HFF-Myc (cell line): ENCODE data around the gene WDR12.
A peak's percentile ranks its signal among the peaks of the same experiment; 100 is the strongest.

Source experiments
- DNase-seq: peaks from one replicate; pipeline ENCODE4 v3.0.0-alpha.2; 2011; ENCODE audit warnings: low read depth; ENCODE audit errors: extremely low read depth
- H3K4me3 ChIP-seq: replicated peaks from 2 replicates; pipeline ENCODE4 v1.5.1; 2011; ENCODE audit warnings: low read depth, mild to moderate bottlenecking, control low read depth, low read length
- CTCF ChIP-seq: IDR thresholded peaks from 2 replicates; pipeline ENCODE4 v1.5.1; 2012; ENCODE audit warnings: mild to moderate bottlenecking, low read depth, low read length, control low read depth; ENCODE audit errors: missing control alignments

Gene WDR12

GRCh38 chr2:202848813-202849212 is 62.7 kb downstream of the WDR12 start:
- no peak for TF ChIP-seq CTCF
- DNase-seq, result no peak
- no peak overlapping the region for H3K4me3 ChIP-seq

GRCh38 chr2:202847693-202848524 is 63.6 kb downstream of the WDR12 start:
- TF ChIP-seq CTCF, result no peak
- H3K4me3 ChIP-seq, result no peak overlapping the region
- DNase-seq, result no peak

- no peak overlapping the region for H3K4me3 ChIP-seq
- DNase-seq, result no peak
- TF ChIP-seq CTCF, result no peak
These were observed 66.8 kb downstream of the WDR12 start for GRCh38 chr2:202844656-202845055.

DNA sequence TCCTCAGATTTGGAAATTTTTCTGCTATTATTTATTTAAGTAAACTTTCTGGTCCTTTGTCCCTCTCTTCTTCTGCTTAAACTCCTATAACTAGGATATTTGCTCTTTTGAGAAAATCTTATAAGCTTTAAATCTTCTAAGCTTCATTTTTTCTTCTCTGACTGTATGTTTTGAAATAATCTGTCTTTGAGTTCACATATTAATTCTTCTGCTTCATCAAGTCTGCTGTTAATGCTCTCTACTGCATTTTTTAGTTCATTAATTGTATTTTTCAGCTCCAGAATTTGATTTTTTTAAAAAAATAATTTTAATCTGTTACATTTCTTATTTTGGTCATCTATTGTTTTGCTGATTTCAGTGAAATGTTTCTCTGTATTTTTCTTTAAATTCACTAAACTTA is 68.8 kb downstream of the WDR12 start:
- no peak for DNase-seq
- TF ChIP-seq CTCF, result no peak

DNA sequence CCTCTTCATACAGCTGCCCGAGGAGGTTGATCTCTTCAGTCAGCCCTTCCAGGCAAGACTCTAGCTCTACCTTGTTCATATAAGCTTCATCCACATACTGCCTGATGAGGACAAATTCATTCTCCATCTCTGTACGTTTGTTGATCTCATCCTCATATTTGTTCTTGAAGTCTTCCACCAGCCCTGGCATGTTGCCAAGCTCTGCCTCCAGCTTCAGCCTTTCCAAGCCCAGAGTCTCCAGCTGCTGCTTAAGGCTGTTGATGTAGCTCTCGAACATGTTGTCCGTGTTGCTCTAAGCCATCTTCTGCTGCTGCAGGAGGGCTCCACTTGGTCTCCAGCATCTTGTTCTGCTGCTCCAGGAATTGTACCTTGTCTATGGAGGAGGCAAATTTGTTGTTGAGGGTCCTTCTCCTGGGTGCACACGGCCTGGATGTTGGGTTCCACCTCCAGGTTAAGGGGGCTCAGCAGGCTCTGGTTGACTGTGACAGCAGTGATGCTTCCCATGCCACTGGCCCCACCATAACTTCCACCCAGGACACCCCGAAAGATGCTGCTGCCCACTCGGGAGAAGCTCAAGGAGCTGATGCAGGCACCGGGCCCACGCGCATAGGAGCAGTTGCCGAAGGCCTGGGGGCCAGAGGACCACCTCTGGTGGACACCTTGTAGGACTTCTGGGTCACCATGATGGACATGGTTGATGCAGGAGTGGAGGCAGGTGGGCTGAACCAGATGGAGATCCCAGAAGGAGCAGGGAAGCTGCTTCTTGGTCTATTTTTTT is 70.2 kb downstream of the WDR12 start:
- no peak for DNase-seq
- H3K4me3 ChIP-seq, result no peak overlapping the region
- no peak for TF ChIP-seq CTCF

More for the DNA sequence above, 68.8 kb downstream of the WDR12 start:
- no peak overlapping the region for H3K4me3 ChIP-seq

GRCh38 chr2:202831242-202832220 is 79.9 kb downstream of the WDR12 start:
- DNase-seq, result peak; percentile 70
- TF ChIP-seq CTCF, result peak; percentile 81
- no peak overlapping the region for H3K4me3 ChIP-seq
